Endothelial cell of umbilical vein (primary cell): ENCODE measurements around the gene AGMAT. TPM values are rescaled to one million over a fixed set of nuclear protein-coding genes. Genes with fewer than 3 reads are reported as not detected.

Experiments used
- BruUV-seq: library from RNA; stranded (reverse); fragments of 400-500 nt; replicated peaks from 2 replicates; lab custom pipeline; 2021; lab: Mats Ljungman, UMichigan
- CTCF ChIA-PET: fragments of 300-600, 350-600 bp; sonication (Branson Sonifier 250); formaldehyde crosslinking; loops from one replicate; lab custom pipeline; 2021; ENCODE audit warnings: antibody characterized with exemption, inconsistent platforms; lab: Charles Lee
- POLR2A ChIA-PET: fragments of 300-600, 350-600 bp; sonication (Branson Sonifier 250); formaldehyde crosslinking; loops from one replicate; lab custom pipeline; 2021; ENCODE audit warnings: antibody characterized with exemption, inconsistent platforms; lab: Charles Lee
- DNase-seq: peaks from one replicate; pipeline ENCODE4 v3.0.0-alpha.2; 2011; ENCODE audit warnings: low read depth, low spot score
- FAIRE-seq: peaks from 2 replicates; lab custom pipeline; 2011; peaks lifted over from hg19 to GRCh38; lab: Jason Lieb, UNC
- H2AFZ ChIP-seq: 2 replicates; pipeline ENCODE4 v1.6.0; 2012; ENCODE audit warnings: low read depth, low read length, control low read depth, inconsistent platforms
- H3K27ac ChIP-seq: 2 replicates; pipeline ENCODE4 v1.5.1; 2011; ENCODE audit warnings: low read depth, mild to moderate bottlenecking, control low read depth, low read length, moderate library complexity; ENCODE audit not compliant: insufficient read depth
- H3K27me3 ChIP-seq, 2 experiments: 2 replicates each; pipeline versions ENCODE4 v1.6.0 to v1.6.1; 2011; ENCODE audit warnings: low read length in 2 of 2, mixed read lengths in 1 of 2; ENCODE audit not compliant: control insufficient read depth in 2 of 2, insufficient read depth in 2 of 2
- H3K36me3 ChIP-seq, 2 experiments: 2 replicates in 1 of 2; 3 replicates in 1 of 2; pipeline ENCODE4 v1.5.1; 2011; ENCODE audit warnings: low read length in 2 of 2, mild to moderate bottlenecking in 1 of 2, moderate library complexity in 1 of 2; ENCODE audit not compliant: control insufficient read depth in 2 of 2, insufficient read depth in 2 of 2; ENCODE audit errors: extremely low read depth in 1 of 2
- H3K4me1 ChIP-seq: 3 replicates; pipeline ENCODE4 v1.5.1; 2011; ENCODE audit warnings: mild to moderate bottlenecking, low read length; ENCODE audit not compliant: control insufficient read depth, insufficient read depth; ENCODE audit errors: extremely low read depth
- H3K4me2 ChIP-seq: 2 replicates; pipeline ENCODE4 v1.6.1; 2011; ENCODE audit warnings: low read length, control low read depth, mixed read lengths; ENCODE audit not compliant: insufficient read depth
- H3K4me3 ChIP-seq, 3 experiments: fragments of 200-600 bp in 1 of 3; sonication (generic), shearing (Covaris generic) in 1 of 3; replicated peaks in 1 of 3; 2 replicates each; pipeline ENCODE4 v1.5.1; 2011 to 2016; ENCODE audit warnings: control low read depth in 3 of 3, low read length in 3 of 3, mild to moderate bottlenecking in 2 of 3, inconsistent platforms in 1 of 3, low read depth in 1 of 3, moderate library complexity in 1 of 3; ENCODE audit not compliant: insufficient read depth in 1 of 3
- H3K79me2 ChIP-seq: 2 replicates; pipeline ENCODE4 v1.6.0; 2012; ENCODE audit warnings: low read length, inconsistent platforms; ENCODE audit not compliant: control insufficient read depth, insufficient read depth
- H3K9ac ChIP-seq: replicated peaks from 2 replicates; pipeline ENCODE3; 2011; ENCODE audit warnings: low read length, control low read depth; ENCODE audit not compliant: insufficient read depth; ENCODE audit errors: extremely low read depth
- H3K9me1 ChIP-seq: replicated peaks from 3 replicates; pipeline ENCODE4 v1.6.0; 2011; ENCODE audit warnings: mild to moderate bottlenecking, low read length; ENCODE audit not compliant: control insufficient read depth, insufficient read depth; ENCODE audit errors: extremely low read depth
- H3K9me3 ChIP-seq: replicated peaks from 2 replicates; pipeline ENCODE4 v1.5.1; 2012; ENCODE audit warnings: low read length, inconsistent platforms; ENCODE audit not compliant: control insufficient read depth, insufficient read depth
- H4K20me1 ChIP-seq: replicated peaks from 2 replicates; pipeline ENCODE3; 2011; ENCODE audit warnings: mild to moderate bottlenecking, low read length; ENCODE audit not compliant: control insufficient read depth, insufficient read depth; ENCODE audit errors: extremely low read depth
- CTCF ChIP-seq, 2 donors: IDR thresholded peaks; 1 replicate in 1 of 2; 2 replicates in 1 of 2; pipeline ENCODE4 v1.5.1; 2011; ENCODE audit warnings: low read length in 2 of 2, mild to moderate bottlenecking in 2 of 2, moderate library complexity in 2 of 2, control low read depth in 1 of 2, inconsistent platforms in 1 of 2, low read depth in 1 of 2; ENCODE audit not compliant: insufficient read depth in 1 of 2; ENCODE audit errors: extremely low read depth in 1 of 2
- EZH2 ChIP-seq: IDR thresholded peaks from 2 replicates; pipeline ENCODE4 v1.6.1; 2012; ENCODE audit warnings: borderline replicate concordance, low read depth, mild to moderate bottlenecking, moderate library complexity, low read length, inconsistent platforms; ENCODE audit not compliant: severe bottlenecking
- FOS ChIP-seq: IDR thresholded peaks from 2 replicates; pipeline ENCODE4 v1.6.1; 2011; ENCODE audit warnings: mild to moderate bottlenecking, low read length, moderate library complexity, borderline replicate concordance; ENCODE audit not compliant: insufficient read depth
- GATA2 ChIP-seq: IDR thresholded peaks from 2 replicates; pipeline ENCODE4 v1.7.0; 2011; ENCODE audit warnings: low read depth, mild to moderate bottlenecking, moderate library complexity, mixed read lengths, low read length; ENCODE audit not compliant: insufficient read length, insufficient read depth
- JUN ChIP-seq: IDR thresholded peaks from 2 replicates; pipeline ENCODE4 v1.6.1; 2011; ENCODE audit warnings: borderline replicate concordance, low read depth; ENCODE audit not compliant: insufficient read length, insufficient read depth
- MYC ChIP-seq: IDR thresholded peaks from one replicate; pipeline ENCODE4 v1.6.1; 2011; ENCODE audit warnings: mild to moderate bottlenecking, low read depth, low read length
- POLR2A ChIP-seq: IDR thresholded peaks from 2 replicates; pipeline ENCODE4 v1.6.1; 2012; ENCODE audit warnings: low read depth, mild to moderate bottlenecking, control low read depth, low read length
- POLR2AphosphoS5 ChIP-seq: IDR thresholded peaks from 2 replicates; pipeline ENCODE4 v1.6.1; 2012; ENCODE audit warnings: low read depth, mild to moderate bottlenecking, control low read depth, low read length, moderate library complexity; ENCODE audit not compliant: insufficient read depth
- dilution Hi-C: fragments of 300-500 bp; cut with MboI; formaldehyde crosslinking; loops from one replicate; pipeline ENCODE4 v1.15.0; 2019; ENCODE audit warnings: low sequenced_read_pairs; ENCODE audit not compliant: extremely low pct_ligation_motif_present
- intact Hi-C: fragments of 100-400 bp; cut with micrococcal nuclease; formaldehyde crosslinking; loops from one replicate; pipeline ENCODE4 v1.10.0; 2022
- polyA plus RNA-seq, 4 experiments: library from polyadenylated mRNA; depleted of rRNA in 3 of 4; stranded (reverse) in 3 of 4; unstranded in 1 of 4; fragments of >200 nt; gene quantifications; 2 replicates each; pipeline versions ENCODE4 v1.2.1 to v1.2.3, GENCODE V29; 2011 to 2012; ENCODE audit warnings: missing spikeins in 1 of 4
- total RNA-seq: library from RNA; stranded (reverse); gene quantifications from 2 replicates; pipeline ENCODE4 v1.2.3, GENCODE V29; 2021
- TF ChIP-seq, protein P1 (sequence below): IDR thresholded peaks from 2 replicates; pipeline ENCODE4 v1.6.1; 2011; ENCODE audit not compliant: insufficient read depth, insufficient read length

The AGMAT gene
- total and polyA plus RNA-seq, 2 donors (not counting 3 experiments of a cell fraction or from before 2014, with no cell fraction given): 0.39 to 1.9 TPM

GRCh38 chr1:15633756-15634420 is 49.0 kb upstream of the AGMAT start:
- intact Hi-C loops: no loop called here
- BruUV-seq: no TSS peak
- TF ChIP-seq FOS (no peak), JUN (no peak), CTCF (IDR thresholded peaks at IDR 0.05; ENCODE audit: extremely low read depth in 1 of 2, insufficient read depth in 1 of 2, low read depth in 1 of 2, low read length in 2 of 2) (no peak), POLR2AphosphoS5 (no peak), POLR2A (no peak), MYC (no peak), GATA2 (no peak), EZH2 (no peak)
- TF ChIP-seq, protein P1, sequence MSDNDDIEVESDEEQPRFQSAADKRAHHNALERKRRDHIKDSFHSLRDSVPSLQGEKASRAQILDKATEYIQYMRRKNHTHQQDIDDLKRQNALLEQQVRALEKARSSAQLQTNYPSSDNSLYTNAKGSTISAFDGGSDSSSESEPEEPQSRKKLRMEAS: no peak
- Histone ChIP-seq H3K27ac (no peak overlapping the region), H3K27me3 (no peaks in the 10 kb centered on the region), H3K4me1 (no peaks in the 10 kb centered on the region), H3K9ac (no peak overlapping the region), H4K20me1 (no peaks in the 10 kb centered on the region), H3K4me3 (no peak overlapping the region), H3K4me2 (no peak overlapping the region), H2AFZ (no peak overlapping the region), H3K79me2 (peaks cover 4% of the 10 kb centered on the region), H3K9me1 (no peaks in the 10 kb centered on the region), H3K9me3 (no peaks in the 10 kb centered on the region), H3K36me3 (peaks cover 16 to 25% of the 10 kb centered on the region in 2 experiments)
- dilution Hi-C loops: no loop called here
- ChIA-PET POLR2A (interaction anchor here (0.7 kb wide), 1 partner anchor 81 kb away, joined by 4 read pairs; no protein-coding TSS in a partner anchor), CTCF (interaction anchor here (0.7 to 1.2 kb wide), 2 partner anchors 16 to 30 kb away, joined by 3 to 4 read pairs; no protein-coding TSS in a partner anchor)
- DNase-seq: no peak
- FAIRE-seq: no peak
